Panc1 (cell line): Measurements from ENCODE around the gene SLC44A1. TPM values are rescaled to one million over a fixed set of nuclear protein-coding genes. Genes with fewer than 3 reads are reported as not detected.

Experiments
- ATAC-seq: fragments of 200-7000 bp; cut with Tn5 transposase; 2 replicates; pipeline ENCODE4 v1.9.1; 2020; ENCODE audit warnings: mild to moderate bottlenecking, moderate library complexity
- BruUV-seq: library from RNA; stranded (reverse); fragments of 400-500 nt; replicated peaks from 2 replicates; lab custom pipeline; 2021; lab: Mats Ljungman, UMichigan
- CTCF ChIA-PET: fragments of 300-600 bp; sonication (Branson Sonifier 250); formaldehyde crosslinking; loops from one replicate; lab custom pipeline; 2022; ENCODE audit warnings: antibody characterized with exemption; lab: Charles Lee
- POLR2A ChIA-PET: fragments of 300-600 bp; sonication (Branson Sonifier 250); formaldehyde crosslinking; loops from one replicate; lab custom pipeline; 2022; ENCODE audit warnings: antibody characterized with exemption; lab: Charles Lee
- DNase-seq: peaks from one replicate; pipeline ENCODE4 v3.0.0-alpha.2; 2010; ENCODE audit warnings: low read depth, low spot score
- H3K27ac ChIP-seq: 2 replicates; pipeline ENCODE4 v1.5.1; 2011; ENCODE audit warnings: mild to moderate bottlenecking, low read length, inconsistent platforms
- H3K27me3 ChIP-seq: fragments of 200-500 bp; sonication (Bioruptor generic); 2 replicates; pipeline ENCODE4 v1.6.0; 2014; ENCODE audit warnings: low read length, inconsistent platforms; ENCODE audit not compliant: control insufficient read depth, insufficient read depth
- H3K36me3 ChIP-seq: fragments of 200-500 bp; sonication (Bioruptor generic); 2 replicates; pipeline ENCODE4 v1.5.1; 2014; ENCODE audit warnings: inconsistent platforms, mild to moderate bottlenecking, low read length, moderate library complexity; ENCODE audit not compliant: control insufficient read depth, insufficient read depth
- H3K4me1 ChIP-seq: 2 replicates; pipeline ENCODE4 v1.5.1; 2011; ENCODE audit warnings: inconsistent platforms, mild to moderate bottlenecking, low read length, moderate library complexity; ENCODE audit not compliant: control insufficient read depth, insufficient read depth
- H3K4me3 ChIP-seq, 2 experiments: 2 replicates each; pipeline ENCODE4 v1.5.1; 2011 to 2012; ENCODE audit warnings: low read depth in 2 of 2, low read length in 2 of 2, mild to moderate bottlenecking in 2 of 2, inconsistent platforms in 1 of 2, moderate library complexity in 1 of 2
- H3K9me3 ChIP-seq: fragments of 200-500 bp; sonication (Bioruptor generic); 2 replicates; pipeline ENCODE4 v1.5.1; 2014; ENCODE audit warnings: low read depth, mild to moderate bottlenecking, inconsistent platforms, low read length, moderate library complexity; ENCODE audit not compliant: control insufficient read depth, insufficient read depth
- POLR2AphosphoS5 ChIP-seq: IDR thresholded peaks from 2 replicates; pipeline ENCODE4 v1.6.1; 2012; ENCODE audit warnings: mild to moderate bottlenecking, low read depth, low read length, moderate library complexity
- SIN3A ChIP-seq: IDR thresholded peaks from 2 replicates; pipeline ENCODE4 v1.6.1; 2012; ENCODE audit warnings: low read depth, mild to moderate bottlenecking, low read length, moderate library complexity, borderline replicate concordance; ENCODE audit not compliant: insufficient read depth
- TCF7L2 ChIP-seq: IDR thresholded peaks from 2 replicates; pipeline ENCODE4 v1.6.1; 2011; ENCODE audit warnings: mild to moderate bottlenecking, low read depth, low read length, inconsistent platforms
- in situ Hi-C: cut with HindIII; loops from 2 replicates; pipeline ENCODE4 v1.10.0; 2016; ENCODE audit warnings: low sequenced_read_pairs, low pct_unique_long_range_greater_than_20kb
- intact Hi-C: fragments of 100-400 bp; cut with micrococcal nuclease; formaldehyde crosslinking; loops from one replicate; pipeline ENCODE4 v1.10.0; 2022; ENCODE audit not compliant: unreplicated experiment
- total RNA-seq: library from RNA; stranded (reverse); gene quantifications from one replicate; pipeline ENCODE4 v1.2.1, GENCODE V29; 2021; ENCODE audit not compliant: unreplicated experiment
- TF ChIP-seq, protein P1 (sequence below): fragments of 450-650 bp; IDR thresholded peaks from 2 replicates; pipeline ENCODE4 v1.5.1; 2017; ENCODE audit warnings: mild to moderate bottlenecking
- TF ChIP-seq, protein P2 (sequence below), 2 experiments: IDR thresholded peaks; 2 replicates each; pipeline ENCODE4 v1.6.1; 2011 to 2012; ENCODE audit warnings: low read depth in 2 of 2, control low read depth in 1 of 2, low read length in 1 of 2, mild to moderate bottlenecking in 1 of 2, moderate library complexity in 1 of 2; ENCODE audit not compliant: insufficient read depth in 1 of 2

Gene SLC44A1
- total RNA-seq, 1 experiment from 2014 or later: 8.7 TPM

DNA sequence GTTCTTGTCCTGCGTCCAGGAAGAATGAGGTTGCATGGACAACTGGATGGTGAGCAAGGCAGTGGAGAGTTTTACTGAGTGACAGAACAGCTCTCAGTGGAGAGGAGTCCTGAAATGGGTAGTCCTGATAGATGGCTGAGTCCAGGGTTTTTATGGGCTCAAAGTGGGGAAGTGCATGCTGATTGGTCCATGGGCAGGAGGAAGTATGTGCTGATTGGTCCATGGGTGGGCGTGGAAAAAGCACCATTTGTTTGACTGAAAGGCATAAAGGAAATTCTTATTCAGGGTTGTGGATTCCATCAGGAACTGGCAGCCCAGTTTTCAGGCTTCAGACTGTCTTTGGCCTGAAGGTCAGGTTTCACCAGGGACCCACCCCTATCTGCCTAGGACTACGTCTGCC is 214.0 kb downstream of the SLC44A1 start:
- Histone ChIP-seq H3K4me1 (no peaks in the 10 kb centered on the region), H3K36me3 (no peaks in the 10 kb centered on the region), H3K27me3 (no peaks in the 10 kb centered on the region), H3K27ac (no peak overlapping the region), H3K4me3 (no peak overlapping the region), H3K9me3 (no peaks in the 10 kb centered on the region; the same call in 1 of the 2 replicates)
- in situ Hi-C loops: no loop called here
- BruUV-seq: no TSS peak
- DNase-seq (no peak), ATAC-seq (no peak)
- CTCF ChIA-PET: no interaction called here
- TF ChIP-seq SIN3A: no peak
- no peak for TF ChIP-seq TCF7L2
- no peak for TF ChIP-seq POLR2AphosphoS5
- TF ChIP-seq, protein P1, sequence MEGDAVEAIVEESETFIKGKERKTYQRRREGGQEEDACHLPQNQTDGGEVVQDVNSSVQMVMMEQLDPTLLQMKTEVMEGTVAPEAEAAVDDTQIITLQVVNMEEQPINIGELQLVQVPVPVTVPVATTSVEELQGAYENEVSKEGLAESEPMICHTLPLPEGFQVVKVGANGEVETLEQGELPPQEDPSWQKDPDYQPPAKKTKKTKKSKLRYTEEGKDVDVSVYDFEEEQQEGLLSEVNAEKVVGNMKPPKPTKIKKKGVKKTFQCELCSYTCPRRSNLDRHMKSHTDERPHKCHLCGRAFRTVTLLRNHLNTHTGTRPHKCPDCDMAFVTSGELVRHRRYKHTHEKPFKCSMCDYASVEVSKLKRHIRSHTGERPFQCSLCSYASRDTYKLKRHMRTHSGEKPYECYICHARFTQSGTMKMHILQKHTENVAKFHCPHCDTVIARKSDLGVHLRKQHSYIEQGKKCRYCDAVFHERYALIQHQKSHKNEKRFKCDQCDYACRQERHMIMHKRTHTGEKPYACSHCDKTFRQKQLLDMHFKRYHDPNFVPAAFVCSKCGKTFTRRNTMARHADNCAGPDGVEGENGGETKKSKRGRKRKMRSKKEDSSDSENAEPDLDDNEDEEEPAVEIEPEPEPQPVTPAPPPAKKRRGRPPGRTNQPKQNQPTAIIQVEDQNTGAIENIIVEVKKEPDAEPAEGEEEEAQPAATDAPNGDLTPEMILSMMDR: no peak
- TF ChIP-seq, protein P2, sequence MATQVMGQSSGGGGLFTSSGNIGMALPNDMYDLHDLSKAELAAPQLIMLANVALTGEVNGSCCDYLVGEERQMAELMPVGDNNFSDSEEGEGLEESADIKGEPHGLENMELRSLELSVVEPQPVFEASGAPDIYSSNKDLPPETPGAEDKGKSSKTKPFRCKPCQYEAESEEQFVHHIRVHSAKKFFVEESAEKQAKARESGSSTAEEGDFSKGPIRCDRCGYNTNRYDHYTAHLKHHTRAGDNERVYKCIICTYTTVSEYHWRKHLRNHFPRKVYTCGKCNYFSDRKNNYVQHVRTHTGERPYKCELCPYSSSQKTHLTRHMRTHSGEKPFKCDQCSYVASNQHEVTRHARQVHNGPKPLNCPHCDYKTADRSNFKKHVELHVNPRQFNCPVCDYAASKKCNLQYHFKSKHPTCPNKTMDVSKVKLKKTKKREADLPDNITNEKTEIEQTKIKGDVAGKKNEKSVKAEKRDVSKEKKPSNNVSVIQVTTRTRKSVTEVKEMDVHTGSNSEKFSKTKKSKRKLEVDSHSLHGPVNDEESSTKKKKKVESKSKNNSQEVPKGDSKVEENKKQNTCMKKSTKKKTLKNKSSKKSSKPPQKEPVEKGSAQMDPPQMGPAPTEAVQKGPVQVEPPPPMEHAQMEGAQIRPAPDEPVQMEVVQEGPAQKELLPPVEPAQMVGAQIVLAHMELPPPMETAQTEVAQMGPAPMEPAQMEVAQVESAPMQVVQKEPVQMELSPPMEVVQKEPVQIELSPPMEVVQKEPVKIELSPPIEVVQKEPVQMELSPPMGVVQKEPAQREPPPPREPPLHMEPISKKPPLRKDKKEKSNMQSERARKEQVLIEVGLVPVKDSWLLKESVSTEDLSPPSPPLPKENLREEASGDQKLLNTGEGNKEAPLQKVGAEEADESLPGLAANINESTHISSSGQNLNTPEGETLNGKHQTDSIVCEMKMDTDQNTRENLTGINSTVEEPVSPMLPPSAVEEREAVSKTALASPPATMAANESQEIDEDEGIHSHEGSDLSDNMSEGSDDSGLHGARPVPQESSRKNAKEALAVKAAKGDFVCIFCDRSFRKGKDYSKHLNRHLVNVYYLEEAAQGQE (IDR thresholded peaks at IDR 0.05; ENCODE audit: insufficient read depth in 1 of 2, low read depth in 2 of 2, low read length in 1 of 2): no peak
- POLR2A ChIA-PET: no interaction called here
- intact Hi-C loops: no loop called here

DNA sequence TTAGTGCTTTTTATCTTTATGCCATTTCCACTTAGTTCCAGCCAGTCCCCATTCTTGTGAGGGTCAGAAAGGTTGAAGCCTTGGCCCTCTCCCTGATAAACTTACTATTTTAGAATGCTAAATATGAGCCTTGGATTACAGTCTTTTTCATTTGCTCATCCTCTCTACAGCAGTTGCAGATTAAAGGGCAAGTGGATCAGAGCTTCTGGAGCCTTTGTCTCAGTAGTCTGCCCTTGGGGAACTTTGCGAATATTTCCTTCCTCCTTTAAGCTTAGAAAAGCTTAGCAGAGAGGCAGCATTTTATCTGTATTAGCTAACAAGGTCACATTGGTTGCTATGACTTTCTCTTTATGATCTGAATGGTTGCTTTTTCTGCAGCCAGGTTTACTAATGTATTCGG is 214.9 kb downstream of the SLC44A1 start:
- no TSS peak for BruUV-seq
- Histone ChIP-seq H3K27ac (no peak overlapping the region), H3K27me3 (no peaks in the 10 kb centered on the region), H3K9me3 (no peaks in the 10 kb centered on the region; the same call in 1 of the 2 replicates), H3K4me3 (no peak overlapping the region), H3K4me1 (no peaks in the 10 kb centered on the region), H3K36me3 (peaks cover 1% of the 10 kb centered on the region; the same call in 1 of the 2 replicates)
- TF ChIP-seq, protein P1: no peak
- TF ChIP-seq, protein P2 (IDR thresholded peaks at IDR 0.05; ENCODE audit: insufficient read depth in 1 of 2, low read depth in 2 of 2, low read length in 1 of 2): no peak
- TF ChIP-seq TCF7L2 (no peak), POLR2AphosphoS5 (no peak), SIN3A (no peak)
- DNase-seq (no peak), ATAC-seq (no peak)
- POLR2A ChIA-PET: no interaction called here
- CTCF ChIA-PET: no interaction called here
- intact Hi-C loops: no loop called here
- in situ Hi-C loops: no loop called here
